Measurements from ENCODE around the gene PXMP2. TPM values are rescaled to one million over a fixed set of nuclear protein-coding genes. Genes with fewer than 3 reads are reported as not detected.

The PXMP2 gene
- total RNA-seq, 1 donor from 2014 or later = 9.0 TPM

DNA sequence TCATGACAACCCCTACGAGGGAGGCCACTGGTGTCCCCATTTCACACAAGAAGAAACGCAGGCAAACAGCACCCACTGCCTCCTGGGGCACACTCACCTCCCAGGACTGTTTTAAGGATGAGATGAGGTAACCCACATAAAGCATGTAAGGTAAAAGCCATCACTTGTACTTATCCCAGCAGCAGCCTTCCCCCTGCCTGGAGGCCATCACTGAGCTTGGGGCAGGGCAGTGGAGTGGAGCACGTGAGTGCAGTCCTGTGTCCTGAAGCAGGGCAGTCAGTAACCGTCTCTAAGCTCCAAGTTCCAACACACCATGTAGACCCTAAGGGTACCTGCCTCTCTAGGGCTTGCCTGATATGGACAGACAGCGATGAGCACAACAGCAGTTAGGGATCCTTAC is 2.0 kb upstream of the PXMP2 start:
- Histone ChIP-seq H2AFZ (ENCODE audit: low read depth, low read length) (no peak overlapping the region), H3K4me1 (ENCODE audit: insufficient read depth, low read length) (peaks cover 2% of the 10 kb centered on the region), H3K9ac (ENCODE audit: low read length) (no peak overlapping the region), H3K4me3 (ENCODE audit: insufficient read depth, low read depth, low read length) (no peak overlapping the region), H3K27ac (ENCODE audit: low read depth, low read length) (no peak overlapping the region), H3K4me2 (ENCODE audit: low read length) (no peak overlapping the region), H4K20me1 (ENCODE audit: insufficient read depth, low read length) (peaks cover 19% of the 10 kb centered on the region), H3K27me3 (ENCODE audit: insufficient read depth, low read length) (no peaks in the 10 kb centered on the region), H3K79me2 (ENCODE audit: insufficient read depth, low read length) (peaks cover 49% of the 10 kb centered on the region), H3K9me3 (ENCODE audit: insufficient read depth, low read depth, low read length) (no peaks in the 10 kb centered on the region), H3K36me3 (ENCODE audit: insufficient read depth, low read length) (no peaks in the 10 kb centered on the region)
- FAIRE-seq (no peak), DNase-seq (ENCODE audit: low read depth) (no peak)
- no peaks in the 10 kb centered on the region for H3K27me3 Mint-ChIP-seq (ENCODE audit: low read depth, unreplicated experiment)
- H3K4me1 Mint-ChIP-seq (ENCODE audit: low read depth, unreplicated experiment) = peaks cover 2% of the 10 kb centered on the region
- peak overlapping the region; percentile 77 for H3K4me3 Mint-ChIP-seq (ENCODE audit: unreplicated experiment)
- H3K27ac Mint-ChIP-seq (ENCODE audit: unreplicated experiment) = peak overlapping the region; percentile 85
- peaks cover 6% of the 10 kb centered on the region for H3K36me3 Mint-ChIP-seq (ENCODE audit: low read depth, unreplicated experiment)
- no peaks in the 10 kb centered on the region for H3K9me3 Mint-ChIP-seq (ENCODE audit: unreplicated experiment)
- TF ChIP-seq CTCF (IDR thresholded peaks at IDR 0.05; ENCODE audit: insufficient read depth, low read depth, low read length) (no peak), EZH2 (IDR thresholded peaks at IDR 0.05; ENCODE audit: insufficient read depth, low read length) (no peak)

GRCh38 chr12:132686825-132687210 is 569 bp upstream of the PXMP2 start:
- no peak overlapping the region for H3K27ac Mint-ChIP-seq (ENCODE audit: unreplicated experiment)
- FAIRE-seq (no peak), DNase-seq (ENCODE audit: low read depth) (no peak)
- H3K36me3 Mint-ChIP-seq (ENCODE audit: low read depth, unreplicated experiment) = peaks cover 2% of the 10 kb centered on the region
- no peaks in the 10 kb centered on the region for H3K27me3 ChIP-seq (ENCODE audit: insufficient read depth, low read length)
- peak overlapping the region; percentile 73 for H2AFZ ChIP-seq (ENCODE audit: low read depth, low read length)
- H3K9me3 Mint-ChIP-seq (ENCODE audit: unreplicated experiment) = no peaks in the 10 kb centered on the region
- peak overlapping the region; percentile 56 for H3K27ac ChIP-seq (ENCODE audit: low read depth, low read length)
- peaks cover 36% of the 10 kb centered on the region for H3K79me2 ChIP-seq (ENCODE audit: insufficient read depth, low read length)
- H3K4me3 Mint-ChIP-seq (ENCODE audit: unreplicated experiment) = peak overlapping the region; percentile 73
- H3K4me1 ChIP-seq (ENCODE audit: insufficient read depth, low read length) = peaks cover 2% of the 10 kb centered on the region
- H3K4me3 ChIP-seq (ENCODE audit: insufficient read depth, low read depth, low read length) = peak overlapping the region; percentile 66
- H3K9ac ChIP-seq (ENCODE audit: low read length) = peak overlapping the region; percentile 83
- H3K4me2 ChIP-seq (ENCODE audit: low read length) = peak overlapping the region; percentile 86
- peaks cover 15% of the 10 kb centered on the region for H4K20me1 ChIP-seq (ENCODE audit: insufficient read depth, low read length)
- no peaks in the 10 kb centered on the region for H3K9me3 ChIP-seq (ENCODE audit: insufficient read depth, low read depth, low read length)
- H3K4me1 Mint-ChIP-seq (ENCODE audit: low read depth, unreplicated experiment) = peaks cover 2% of the 10 kb centered on the region
- TF ChIP-seq CTCF (IDR thresholded peaks at IDR 0.05; ENCODE audit: insufficient read depth, low read depth, low read length) (no peak), EZH2 (IDR thresholded peaks at IDR 0.05; ENCODE audit: insufficient read depth, low read length) (no peak)
- H3K27me3 Mint-ChIP-seq (ENCODE audit: low read depth, unreplicated experiment) = no peaks in the 10 kb centered on the region
- no peaks in the 10 kb centered on the region for H3K36me3 ChIP-seq (ENCODE audit: insufficient read depth, low read length)

- H3K9me3 ChIP-seq (ENCODE audit: insufficient read depth, low read depth, low read length) = no peaks in the 10 kb centered on the region
- TF ChIP-seq EZH2 (IDR thresholded peaks at IDR 0.05; ENCODE audit: insufficient read depth, low read length) = no peak
- no peak for TF ChIP-seq CTCF (IDR thresholded peaks at IDR 0.05; ENCODE audit: insufficient read depth, low read depth, low read length)
- H3K9ac ChIP-seq (ENCODE audit: low read length) = peak overlapping the region; percentile 18
- Mint-ChIP-seq H3K9me3 (ENCODE audit: unreplicated experiment) (no peaks in the 10 kb centered on the region), H3K4me3 (ENCODE audit: unreplicated experiment) (peak overlapping the region; percentile 80), H3K4me1 (ENCODE audit: low read depth, unreplicated experiment) (peaks cover 2% of the 10 kb centered on the region), H3K27ac (ENCODE audit: unreplicated experiment) (peak overlapping the region; percentile 62), H3K27me3 (ENCODE audit: low read depth, unreplicated experiment) (no peaks in the 10 kb centered on the region), H3K36me3 (ENCODE audit: low read depth, unreplicated experiment) (no peaks in the 10 kb centered on the region)
- H3K4me3 ChIP-seq (ENCODE audit: insufficient read depth, low read depth, low read length) = no peak overlapping the region
- peaks cover 22% of the 10 kb centered on the region for H3K79me2 ChIP-seq (ENCODE audit: insufficient read depth, low read length)
- H4K20me1 ChIP-seq (ENCODE audit: insufficient read depth, low read length) = peaks cover 15% of the 10 kb centered on the region
- peaks cover 2% of the 10 kb centered on the region for H3K4me1 ChIP-seq (ENCODE audit: insufficient read depth, low read length)
- no peaks in the 10 kb centered on the region for H3K27me3 ChIP-seq (ENCODE audit: insufficient read depth, low read length)
- H3K4me2 ChIP-seq (ENCODE audit: low read length) = peak overlapping the region; percentile 62
- no peak overlapping the region for H3K27ac ChIP-seq (ENCODE audit: low read depth, low read length)
- FAIRE-seq = no peak
- H3K36me3 ChIP-seq (ENCODE audit: insufficient read depth, low read length) = no peaks in the 10 kb centered on the region
- H2AFZ ChIP-seq (ENCODE audit: low read depth, low read length) = no peak overlapping the region
- no peak for DNase-seq (ENCODE audit: low read depth)
Measured at GRCh38 chr12:132689227-132689626, 1.8 kb downstream of the PXMP2 start.

All from astrocyte (in vitro differentiated cells and primary cell).